ENCODE data around the gene REXO4. TPM values are rescaled to one million over a fixed set of nuclear protein-coding genes. Genes with fewer than 3 reads are reported as not detected.

The REXO4 gene
- total and polyA plus RNA-seq, 2 of the 13 experiments (the other 11 are each of a cell fraction or from before 2014, with no cell fraction given), result 18.5 to 30.4 TPM

GRCh38 chr9:133375116-133375723, 42.6 kb downstream of the REXO4 start (continued):
- no peak for TF ChIP-seq HHEX (CRISPR knock-in tag; IDR thresholded peaks at IDR 0.05)
- TF ChIP-seq E2F1 (CRISPR knock-in tag; IDR thresholded peaks at IDR 0.05), result no peak
- TF ChIP-seq ATF2 (CRISPR knock-in tag; IDR thresholded peaks at IDR 0.05), result no peak
- no peak for TF ChIP-seq ZSCAN20 (CRISPR knock-in tag; IDR thresholded peaks at IDR 0.05; ENCODE audit: borderline replicate concordance)
- no peak for TF ChIP-seq TFDP1 (CRISPR knock-in tag; IDR thresholded peaks at IDR 0.05; ENCODE audit: borderline replicate concordance)
- TF ChIP-seq RFX1 (IDR thresholded peaks at IDR 0.05), result no peak
- TF ChIP-seq ZNF614 (CRISPR knock-in tag; IDR thresholded peaks at IDR 0.05; ENCODE audit: borderline replicate concordance), result no peak
- no peak for TF ChIP-seq ZNF556 (CRISPR knock-in tag; IDR thresholded peaks at IDR 0.05; ENCODE audit: borderline replicate concordance)
- TF ChIP-seq ZNF713 (CRISPR knock-in tag; IDR thresholded peaks at IDR 0.05), result no peak
- no peak for TF ChIP-seq PLRG1 (conservative IDR thresholded peaks at IDR 0.05)
- no peak for TF ChIP-seq ZNF704 (CRISPR knock-in tag; IDR thresholded peaks at IDR 0.05; ENCODE audit: borderline replicate concordance)
- no peak for TF ChIP-seq CEBPB (IDR thresholded peaks at IDR 0.05; ENCODE audit: borderline replicate concordance, low read depth, low read length)
- no peak for TF ChIP-seq THAP8 (CRISPR knock-in tag; IDR thresholded peaks at IDR 0.05; ENCODE audit: borderline replicate concordance)
- no peak for TF ChIP-seq RBM39 (IDR thresholded peaks at IDR 0.05; ENCODE audit: low read depth, low read length, poor library complexity, severe bottlenecking)
- TF ChIP-seq PRDM4 (CRISPR knock-in tag; IDR thresholded peaks at IDR 0.05; ENCODE audit: borderline replicate concordance), result no peak
- TF ChIP-seq PRPF4 (IDR thresholded peaks at IDR 0.05; ENCODE audit: low read depth, low read length, poor library complexity, severe bottlenecking), result no peak
- peak; percentile 51; the same call in 1 of the 2 replicates for TF ChIP-seq ZNF788 (CRISPR knock-in tag; IDR thresholded peaks at IDR 0.05; ENCODE audit: borderline replicate concordance)
- TF ChIP-seq NFE2L2 (IDR thresholded peaks at IDR 0.05; ENCODE audit: low read length), result no peak
- 0 out of 2 replicates have a peak, but pooled peaks have one; percentile 25 for TF ChIP-seq ZNF773 (CRISPR knock-in tag; IDR thresholded peaks at IDR 0.05; ENCODE audit: borderline replicate concordance)
- TF ChIP-seq ZGPAT (CRISPR knock-in tag; IDR thresholded peaks at IDR 0.05), result no peak
